ENCODE data around the gene MYMX. TPM values are rescaled to one million over a fixed set of nuclear protein-coding genes. Genes with fewer than 3 reads are reported as not detected.

Gene MYMX
- polyA plus RNA-seq, 3 donors = not detected

GRCh38 chr6:44219815-44220784, 3.4 kb downstream of the MYMX start:
- Mint-ChIP-seq H3K9me3 (peaks cover 0 to 2% (median 0%) of the 10 kb centered on the region in 7 donors), H3K4me3 (peak overlapping the region; percentile 80 to 86), H3K27me3 (ENCODE audit: low read depth in 3 of 3) (peaks cover 5 to 17% (median 8%) of the 10 kb centered on the region in 3 donors), H3K4me1 (peaks cover 72% of the 10 kb centered on the region), H3K36me3 (peaks cover 0 to 4% of the 10 kb centered on the region in 2 donors), H3K27ac (peak overlapping the region in 5 of 7 donors; percentile 18 to 88 (median 56))
- Histone ChIP-seq H3K9ac (ENCODE audit: insufficient read depth, low read length, poor library complexity, severe bottlenecking) (no peak overlapping the region), H3K4me3 (replicated peaks in 1 of 3; ENCODE audit: low read depth in 2 of 3, low read length in 3 of 3) (peak overlapping the region; percentile 5 to 78 (median 52)), H3K4me2 (replicated peaks; ENCODE audit: extremely low read depth, low read length, poor library complexity, severe bottlenecking) (peak overlapping the region; percentile 91), H4K20me1 (ENCODE audit: insufficient read depth, low read length) (peaks cover 11% of the 10 kb centered on the region), H3K9me3 (replicated peaks in 1 of 2; ENCODE audit: control insufficient read depth in 1 of 2, insufficient read depth in 1 of 2, low read length in 2 of 2) (no peaks in the 10 kb centered on the region), H3K27ac (ENCODE audit: low read depth in 1 of 2, low read length in 2 of 2) (no peak overlapping the region), H3K79me2 (ENCODE audit: insufficient read depth, low read length) (peaks cover 12% of the 10 kb centered on the region), H3K27me3 (ENCODE audit: control insufficient read depth in 2 of 2, insufficient read depth in 2 of 2, low read length in 2 of 2) (peaks cover 0 to 7% of the 10 kb centered on the region in 2 donors), H3K36me3 (replicated peaks in 1 of 2; ENCODE audit: control insufficient read depth in 1 of 2, insufficient read depth in 2 of 2, low read length in 2 of 2) (no peaks in the 10 kb centered on the region), H3K4me1 (ENCODE audit: control insufficient read depth in 1 of 2, insufficient read depth in 2 of 2, low read length in 2 of 2) (peaks cover 74 to 79% of the 10 kb centered on the region in 2 donors), H2AFZ (ENCODE audit: insufficient read depth, low read depth, low read length, poor library complexity, severe bottlenecking) (peak overlapping the region; percentile 78)
- TF ChIP-seq, protein P1, sequence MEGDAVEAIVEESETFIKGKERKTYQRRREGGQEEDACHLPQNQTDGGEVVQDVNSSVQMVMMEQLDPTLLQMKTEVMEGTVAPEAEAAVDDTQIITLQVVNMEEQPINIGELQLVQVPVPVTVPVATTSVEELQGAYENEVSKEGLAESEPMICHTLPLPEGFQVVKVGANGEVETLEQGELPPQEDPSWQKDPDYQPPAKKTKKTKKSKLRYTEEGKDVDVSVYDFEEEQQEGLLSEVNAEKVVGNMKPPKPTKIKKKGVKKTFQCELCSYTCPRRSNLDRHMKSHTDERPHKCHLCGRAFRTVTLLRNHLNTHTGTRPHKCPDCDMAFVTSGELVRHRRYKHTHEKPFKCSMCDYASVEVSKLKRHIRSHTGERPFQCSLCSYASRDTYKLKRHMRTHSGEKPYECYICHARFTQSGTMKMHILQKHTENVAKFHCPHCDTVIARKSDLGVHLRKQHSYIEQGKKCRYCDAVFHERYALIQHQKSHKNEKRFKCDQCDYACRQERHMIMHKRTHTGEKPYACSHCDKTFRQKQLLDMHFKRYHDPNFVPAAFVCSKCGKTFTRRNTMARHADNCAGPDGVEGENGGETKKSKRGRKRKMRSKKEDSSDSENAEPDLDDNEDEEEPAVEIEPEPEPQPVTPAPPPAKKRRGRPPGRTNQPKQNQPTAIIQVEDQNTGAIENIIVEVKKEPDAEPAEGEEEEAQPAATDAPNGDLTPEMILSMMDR (IDR thresholded peaks at IDR 0.05) = no peak
- WGBS (ENCODE audit: insufficient coverage) = 100% methylated on average over 4 of the region's 28 CpGs
- intact Hi-C loops (cut with micrococcal nuclease) = loop anchor here (2.0 to 5.0 kb wide), 3 partner anchors 17 to 93 kb away; partner anchors contain the start of genes SLC35B2 (in 2 of the 2), MRPL14 (in 1 of the 2) and TMEM63B (in 1 of the 2)
- no peak for DNase-seq

DNA sequence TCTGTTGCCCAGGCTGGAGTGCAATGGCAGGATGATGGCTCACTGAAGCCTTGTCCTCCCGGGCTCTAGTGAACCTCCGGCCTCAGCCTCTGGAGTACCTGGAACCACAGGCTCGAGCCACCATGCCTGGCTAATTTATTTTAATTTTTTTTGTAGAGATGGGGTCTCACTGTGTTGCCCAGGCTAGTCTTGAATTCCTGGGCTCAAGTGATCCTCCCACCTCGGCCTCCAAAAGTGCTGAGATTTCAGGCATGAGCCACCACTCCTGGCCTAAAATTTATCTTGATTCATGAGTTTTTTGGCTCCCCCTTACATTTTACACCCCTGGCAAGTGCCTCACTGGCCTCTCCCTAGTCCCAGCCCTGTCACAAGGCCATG, 4.2 kb downstream of the MYMX start:
- WGBS (ENCODE audit: insufficient coverage) = 90% methylated on average over 2 of the region's 4 CpGs
- peak overlapping the region; percentile 1 to 57 for H3K4me3 Mint-ChIP-seq
- H2AFZ ChIP-seq (ENCODE audit: insufficient read depth, low read depth, low read length, poor library complexity, severe bottlenecking) = no peak overlapping the region

More for the DNA sequence above, 4.2 kb downstream of the MYMX start:
- Mint-ChIP-seq H3K36me3 (peaks cover 0 to 6% of the 10 kb centered on the region in 2 donors), H3K27me3 (ENCODE audit: low read depth in 3 of 3) (peaks cover 5 to 17% (median 8%) of the 10 kb centered on the region in 3 donors), H3K9me3 (peaks cover 0 to 2% (median 0%) of the 10 kb centered on the region in 7 donors), H3K27ac (peak overlapping the region in 4 of 7 donors; percentile 5 to 94 (median 71)), H3K4me1 (peaks cover 78% of the 10 kb centered on the region)
- H3K27ac ChIP-seq (ENCODE audit: low read depth in 1 of 2, low read length in 2 of 2) = no peak overlapping the region
- H3K4me1 ChIP-seq (ENCODE audit: control insufficient read depth in 1 of 2, insufficient read depth in 2 of 2, low read length in 2 of 2) = peaks cover 79 to 85% of the 10 kb centered on the region in 2 donors
- H3K9ac ChIP-seq (ENCODE audit: insufficient read depth, low read length, poor library complexity, severe bottlenecking) = no peak overlapping the region
- no peak overlapping the region for H3K4me3 ChIP-seq (replicated peaks in 1 of 3; ENCODE audit: low read depth in 2 of 3, low read length in 3 of 3)
- intact Hi-C loops (cut with micrococcal nuclease) = loop anchor here (2.0 to 5.0 kb wide), 3 partner anchors 16 to 94 kb away; partner anchors contain the start of genes SLC35B2 (in 2 of the 2), MRPL14 (in 1 of the 2) and TMEM63B (in 1 of the 2)
- no peaks in the 10 kb centered on the region for H3K9me3 ChIP-seq (replicated peaks in 1 of 2; ENCODE audit: control insufficient read depth in 1 of 2, insufficient read depth in 1 of 2, low read length in 2 of 2)
- no peak for DNase-seq
- no peak overlapping the region for H3K4me2 ChIP-seq (replicated peaks; ENCODE audit: extremely low read depth, low read length, poor library complexity, severe bottlenecking)
- peaks cover 0 to 7% of the 10 kb centered on the region in 2 donors for H3K27me3 ChIP-seq (ENCODE audit: control insufficient read depth in 2 of 2, insufficient read depth in 2 of 2, low read length in 2 of 2)
- peaks cover 15% of the 10 kb centered on the region for H3K79me2 ChIP-seq (ENCODE audit: insufficient read depth, low read length)
- H3K36me3 ChIP-seq (replicated peaks in 1 of 2; ENCODE audit: control insufficient read depth in 1 of 2, insufficient read depth in 2 of 2, low read length in 2 of 2) = no peaks in the 10 kb centered on the region
- H4K20me1 ChIP-seq (ENCODE audit: insufficient read depth, low read length) = peaks cover 11% of the 10 kb centered on the region
- TF ChIP-seq, protein P1 (IDR thresholded peaks at IDR 0.05) = no peak
